ENCODE data around the gene MINDY3.

GRCh38 chr10:15796098-15796759 lies 64.1 kb downstream of the MINDY3 start:
- no peak for TF ChIP-seq REST (IDR thresholded peaks at IDR 0.05)
- no peak for TF ChIP-seq CTCF (IDR thresholded peaks at IDR 0.05; ENCODE audit: low read depth, low read length, missing input control)
- TF ChIP-seq JUND (IDR thresholded peaks at IDR 0.05), result no peak
- no peak for TF ChIP-seq TAF1 (conservative IDR thresholded peaks at IDR 0.05)
- TF ChIP-seq ZBTB33 (IDR thresholded peaks at IDR 0.05), result no peak
- no peak for TF ChIP-seq ATF3 (IDR thresholded peaks at IDR 0.05)
- no peak for TF ChIP-seq SP1 (IDR thresholded peaks at IDR 0.05)
- TF ChIP-seq RAD21 (IDR thresholded peaks at IDR 0.05), result no peak
